SHP77 treated with DMSO at 0.1 percent for 48 hours (cell line): ENCODE data around the gene CTNND2.
"Not testable (repeated sequence)": the region's sequence is repeated elsewhere in the genome, so short reads cannot be mapped to it uniquely, and the experiment has no call there.

ENCODE experiments used
- DNase-seq: peaks from one replicate; lab custom pipeline; 2025; lab: John Stamatoyannopoulos, UW

Gene CTNND2

DNA sequence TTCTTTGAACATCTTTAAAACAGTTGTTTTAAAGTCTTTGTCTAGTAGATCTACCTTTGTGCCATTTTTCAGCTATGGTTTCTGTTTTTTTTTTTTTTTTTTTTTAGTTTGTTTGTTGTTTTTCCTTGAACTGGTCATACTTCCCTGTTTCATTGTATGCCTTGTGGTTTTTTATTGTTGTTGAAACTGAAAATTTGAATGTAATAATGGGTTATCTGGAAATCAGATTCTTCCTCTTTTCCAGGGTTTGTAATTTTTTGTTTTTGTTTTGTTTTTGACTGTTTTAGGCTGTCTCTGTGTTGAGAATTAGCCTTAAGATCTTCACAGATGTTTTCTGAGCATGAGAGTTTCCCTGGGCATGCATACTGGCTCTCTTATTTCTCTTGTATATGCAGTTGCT is 873.6 kb downstream of the CTNND2 start:
- no peak for DNase-seq

DNA sequence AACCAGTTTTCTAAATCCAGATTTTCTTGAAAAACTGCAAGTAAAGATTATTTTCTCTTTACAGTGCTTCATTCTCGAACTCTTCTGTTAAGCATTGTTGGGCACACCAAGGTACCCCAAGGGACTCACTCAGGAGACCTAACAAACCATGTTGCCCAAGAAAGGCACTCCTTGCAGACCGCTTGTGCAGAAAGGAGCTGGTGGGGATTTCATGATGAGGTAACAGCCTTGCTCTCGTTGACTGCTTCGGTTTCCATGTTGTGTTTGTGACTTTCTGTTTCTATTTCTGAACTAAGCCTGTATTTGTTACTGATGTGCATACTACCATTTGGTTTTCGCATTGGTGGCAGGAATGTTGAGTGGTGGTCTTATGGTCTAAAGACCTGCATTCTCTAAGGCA is 876.6 kb downstream of the CTNND2 start:
- no peak for DNase-seq

DNA sequence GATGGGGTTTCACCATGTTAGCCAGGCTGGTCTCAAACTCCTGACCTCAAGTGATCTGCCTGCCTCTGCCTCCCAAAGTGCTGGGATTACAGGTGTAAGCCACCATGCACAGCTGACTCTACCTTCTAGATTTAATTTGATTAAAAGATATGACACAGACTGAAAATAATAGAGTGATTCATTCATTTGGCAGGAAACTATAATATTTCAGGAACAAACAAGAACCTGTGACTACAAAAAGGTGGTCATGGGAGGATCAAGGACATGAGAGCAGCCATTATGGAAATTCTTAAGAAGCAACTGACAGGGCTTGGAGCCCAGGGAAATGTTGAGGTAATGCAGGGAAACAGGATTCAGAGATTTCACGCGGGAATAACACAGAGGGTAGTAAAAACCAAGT is 877.7 kb downstream of the CTNND2 start:
- no peak for DNase-seq

DNA sequence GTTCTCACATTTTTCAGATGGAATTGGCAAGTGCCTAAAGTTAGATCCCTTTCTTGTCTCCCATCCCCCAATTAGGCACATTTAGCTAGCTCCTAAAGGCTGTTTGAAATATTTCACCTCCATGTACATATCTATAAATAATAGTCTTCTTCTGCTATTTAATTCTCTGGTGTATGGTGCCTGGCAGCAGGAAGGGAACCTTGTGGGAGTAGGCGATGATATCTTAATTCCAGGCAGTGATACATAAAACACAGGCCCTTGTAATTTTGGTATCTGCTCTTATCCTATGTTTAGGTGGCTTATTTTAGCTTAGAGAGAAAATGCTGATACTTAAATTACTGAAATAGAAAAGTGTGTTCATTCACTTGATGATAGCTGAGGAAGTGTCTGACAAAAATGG is 880.3 kb downstream of the CTNND2 start:
- DNase-seq = no peak

DNA sequence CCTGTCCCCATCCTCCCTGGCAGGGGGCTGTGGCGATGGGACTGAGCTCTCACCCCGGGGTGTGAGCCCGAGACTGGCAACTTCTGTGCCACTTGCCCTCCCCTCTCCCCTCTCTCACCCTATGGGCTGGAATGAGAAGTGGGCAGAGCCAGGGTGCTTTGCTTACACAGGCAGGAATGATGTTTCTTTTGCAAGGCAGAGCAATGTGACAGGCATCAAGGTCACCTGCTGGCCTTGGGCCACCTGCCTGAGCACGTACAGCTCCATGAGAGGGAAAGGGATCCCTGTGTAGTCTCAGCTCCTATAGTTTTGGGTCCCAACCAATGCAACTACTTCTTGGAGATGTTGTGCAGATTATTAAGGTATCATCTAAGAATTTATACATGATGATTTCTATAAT is 890.5 kb downstream of the CTNND2 start:
- no peak for DNase-seq

DNA sequence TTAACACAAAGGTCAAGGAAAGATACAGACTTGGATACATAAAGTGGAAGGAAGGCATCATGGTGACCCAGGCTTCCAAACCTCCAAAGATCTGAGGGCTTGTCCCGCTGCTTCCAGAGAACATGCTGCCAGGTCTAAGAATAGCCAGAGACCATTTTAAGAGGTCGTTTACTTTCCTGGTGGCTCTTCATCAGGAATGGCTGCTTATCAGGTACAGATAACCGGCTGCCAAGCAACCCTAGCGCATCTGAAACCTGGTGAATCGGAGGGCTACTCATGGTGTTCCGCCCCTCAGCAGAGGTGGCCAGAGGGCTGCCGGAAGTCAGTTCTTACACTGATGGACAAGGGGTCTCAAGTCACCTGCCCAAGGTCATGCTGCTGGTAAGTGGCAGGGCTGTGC is 892.0 kb downstream of the CTNND2 start:
- DNase-seq = no peak

DNA sequence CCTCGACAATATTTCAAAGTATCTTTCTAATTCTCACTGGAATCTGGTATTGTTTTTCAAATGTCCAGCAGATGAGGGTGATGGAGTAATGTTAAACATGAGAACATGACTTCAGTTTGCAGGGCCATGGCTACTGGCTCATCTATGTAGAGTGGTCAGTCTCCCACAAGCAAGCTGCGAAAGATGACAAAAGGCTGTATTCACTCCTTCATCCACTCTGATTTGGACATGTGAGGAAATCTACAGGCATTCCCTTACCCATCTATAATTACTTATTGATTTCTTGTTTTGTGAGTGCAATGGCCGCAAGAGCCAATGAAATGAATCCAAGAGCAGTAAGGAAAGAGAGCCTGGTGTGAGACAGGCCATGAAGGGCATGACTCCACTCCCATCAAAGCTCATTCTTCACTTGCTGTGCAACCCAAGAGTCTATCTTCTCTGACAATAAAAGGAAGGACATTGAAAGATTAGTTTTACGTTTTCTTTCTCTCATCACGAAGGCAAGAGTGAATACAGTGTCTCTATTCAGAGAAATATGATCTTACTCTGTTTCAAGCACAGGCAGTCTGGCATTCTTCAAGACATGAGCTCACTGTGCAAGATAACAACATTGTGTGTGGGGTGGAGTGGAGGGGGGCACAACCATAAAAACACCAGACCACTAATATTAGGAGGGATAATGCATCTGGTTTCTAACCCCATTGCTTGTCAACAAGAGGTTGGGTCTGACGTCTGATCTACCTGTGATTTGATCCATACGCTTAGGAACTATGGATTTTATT is 893.6 kb downstream of the CTNND2 start:
- DNase-seq = no peak

DNA sequence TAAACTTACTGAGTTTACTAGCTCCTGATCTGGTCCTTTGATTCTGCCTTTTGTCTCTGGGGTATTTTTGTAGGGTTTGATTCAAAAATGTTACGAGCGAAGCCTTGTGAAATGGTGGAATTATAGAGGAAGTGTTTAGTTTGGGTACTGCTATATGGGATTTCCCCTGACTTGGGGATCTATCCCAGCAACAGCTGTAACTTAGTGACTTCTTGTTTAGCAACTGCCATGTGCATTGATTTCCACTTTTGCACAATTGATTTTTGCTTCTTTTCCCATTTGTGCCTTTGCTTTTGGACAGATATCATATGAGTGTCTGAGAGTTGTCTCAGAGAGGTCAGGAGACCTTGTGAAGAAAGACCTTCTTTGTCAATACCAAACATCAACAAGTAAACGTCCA is 894.7 kb downstream of the CTNND2 start:
- no peak for DNase-seq

DNA sequence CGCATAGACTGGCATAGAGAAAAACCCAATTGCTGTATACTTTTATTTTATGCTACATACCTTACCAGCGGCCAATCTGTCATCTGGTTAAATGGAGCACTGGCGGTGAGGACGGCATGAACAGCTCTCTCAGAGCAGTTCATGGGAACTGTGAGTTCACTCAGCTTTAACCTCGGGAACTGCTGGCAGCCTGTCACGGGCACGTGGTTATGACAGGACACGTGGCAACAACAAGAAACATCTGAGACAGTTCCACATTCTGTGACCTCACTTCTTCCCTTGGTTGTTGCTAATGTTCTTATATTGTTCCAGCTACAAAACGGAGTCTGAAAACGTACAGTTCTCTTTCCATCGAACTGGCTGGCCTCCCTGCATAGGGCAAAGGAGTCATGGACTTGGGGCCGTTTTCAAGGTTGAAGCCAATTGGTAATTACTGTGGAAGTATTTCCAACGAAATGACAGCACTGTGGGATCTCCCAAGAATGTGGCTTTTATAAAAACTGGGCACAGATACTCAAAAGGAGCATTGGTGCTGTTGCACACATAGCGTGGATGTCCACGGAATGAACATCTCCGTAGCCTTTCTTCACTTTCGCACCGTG is 896.9 kb downstream of the CTNND2 start:
- no peak for DNase-seq

DNA sequence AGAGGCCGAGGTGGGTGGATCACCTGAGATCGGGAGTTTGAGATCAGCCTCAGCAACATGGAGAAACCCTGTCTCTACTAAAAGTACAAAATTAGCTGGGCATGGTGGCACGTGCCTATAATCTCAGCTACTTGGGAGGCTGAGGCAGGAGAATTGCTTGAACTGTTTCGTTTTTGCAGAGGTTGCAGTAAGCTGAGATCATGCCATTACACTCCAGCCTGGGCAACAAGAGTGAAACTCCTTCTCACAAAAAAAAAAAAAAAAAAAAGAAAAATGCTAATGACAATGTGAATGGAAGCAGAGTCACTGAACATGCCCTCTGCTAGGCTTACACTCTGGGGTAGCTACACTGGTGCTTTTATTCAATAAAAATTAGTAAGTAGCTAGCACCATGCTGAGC is 899.7 kb downstream of the CTNND2 start:
- not testable (repeated sequence) for DNase-seq

DNA sequence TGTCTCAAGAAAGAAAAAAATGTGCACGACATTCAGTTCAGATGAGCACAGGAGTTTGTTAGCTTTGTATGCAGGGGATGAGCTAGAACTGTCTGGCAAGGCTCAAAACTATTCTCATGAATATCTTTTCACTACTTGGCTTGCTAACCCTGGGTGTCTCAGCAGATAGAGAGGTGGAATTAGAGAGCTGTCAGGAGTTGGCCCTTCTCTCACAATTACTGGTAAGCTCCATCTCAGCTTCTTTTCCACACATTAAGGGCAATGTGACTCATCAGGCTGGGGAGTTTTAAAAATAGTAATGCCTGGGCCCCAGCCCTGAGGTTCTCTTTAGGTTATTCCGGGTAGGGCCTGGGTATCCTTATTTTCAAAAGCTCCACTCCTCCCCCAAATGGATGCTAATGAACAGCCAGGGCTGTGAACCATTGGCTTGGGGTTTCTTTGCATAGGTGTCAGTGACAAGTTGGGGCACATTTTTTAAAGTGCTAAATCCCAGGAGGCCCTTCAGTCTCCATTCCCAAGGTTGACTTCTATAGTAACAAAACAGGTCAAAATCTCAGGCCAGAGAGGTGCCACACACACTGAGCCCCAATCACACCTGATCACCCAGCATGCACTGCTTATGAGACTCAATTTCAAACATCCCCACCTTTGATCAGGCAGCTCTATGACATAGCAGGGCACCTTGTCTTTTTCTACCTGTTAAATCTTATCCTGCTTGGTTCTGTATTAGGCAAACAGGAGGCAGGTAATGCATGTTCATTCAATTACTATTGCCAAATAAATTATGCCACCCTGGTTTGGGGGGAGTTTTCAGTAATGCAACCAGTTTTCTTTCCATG is 903.5 kb downstream of the CTNND2 start:
- DNase-seq = no peak

DNA sequence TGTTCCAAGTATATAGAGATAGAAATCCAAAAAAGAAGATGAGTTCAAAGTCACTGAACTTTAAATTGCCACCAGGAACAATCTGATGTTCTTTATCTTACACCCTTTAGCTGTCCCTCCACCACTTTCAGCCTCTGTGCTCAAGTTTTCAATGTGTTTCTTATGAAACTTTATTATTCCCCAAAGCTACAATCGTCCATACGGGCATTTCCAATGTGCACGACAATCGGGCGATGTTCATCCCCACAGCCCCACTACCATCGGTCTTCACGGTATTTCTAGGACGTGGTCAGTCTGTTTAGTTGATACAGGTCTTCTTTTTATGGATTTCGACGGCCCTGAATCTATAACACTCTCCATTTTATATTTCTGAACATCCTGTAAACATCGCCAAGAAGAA is 904.5 kb downstream of the CTNND2 start:
- DNase-seq = no peak

DNA sequence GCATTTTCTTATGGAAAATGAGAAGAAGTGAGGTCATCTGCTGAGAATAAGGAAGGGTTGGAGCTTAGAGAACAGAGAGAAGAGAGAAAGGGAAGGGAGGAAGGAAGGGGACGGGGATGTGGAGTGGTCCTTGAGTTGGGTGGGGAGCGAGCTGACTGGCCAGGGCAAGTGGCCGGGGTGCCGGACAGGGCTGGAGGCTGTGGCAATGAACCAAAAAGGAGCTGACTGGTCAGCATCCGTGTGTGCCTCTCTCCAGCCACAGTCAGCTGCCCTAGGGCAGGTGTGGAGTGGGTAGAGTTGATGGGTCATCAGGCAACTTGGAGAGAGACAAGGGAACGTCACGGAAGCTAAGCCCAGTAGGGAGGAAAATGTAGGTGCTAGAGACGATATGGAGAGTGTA is 908.4 kb downstream of the CTNND2 start:
- DNase-seq = no peak

DNA sequence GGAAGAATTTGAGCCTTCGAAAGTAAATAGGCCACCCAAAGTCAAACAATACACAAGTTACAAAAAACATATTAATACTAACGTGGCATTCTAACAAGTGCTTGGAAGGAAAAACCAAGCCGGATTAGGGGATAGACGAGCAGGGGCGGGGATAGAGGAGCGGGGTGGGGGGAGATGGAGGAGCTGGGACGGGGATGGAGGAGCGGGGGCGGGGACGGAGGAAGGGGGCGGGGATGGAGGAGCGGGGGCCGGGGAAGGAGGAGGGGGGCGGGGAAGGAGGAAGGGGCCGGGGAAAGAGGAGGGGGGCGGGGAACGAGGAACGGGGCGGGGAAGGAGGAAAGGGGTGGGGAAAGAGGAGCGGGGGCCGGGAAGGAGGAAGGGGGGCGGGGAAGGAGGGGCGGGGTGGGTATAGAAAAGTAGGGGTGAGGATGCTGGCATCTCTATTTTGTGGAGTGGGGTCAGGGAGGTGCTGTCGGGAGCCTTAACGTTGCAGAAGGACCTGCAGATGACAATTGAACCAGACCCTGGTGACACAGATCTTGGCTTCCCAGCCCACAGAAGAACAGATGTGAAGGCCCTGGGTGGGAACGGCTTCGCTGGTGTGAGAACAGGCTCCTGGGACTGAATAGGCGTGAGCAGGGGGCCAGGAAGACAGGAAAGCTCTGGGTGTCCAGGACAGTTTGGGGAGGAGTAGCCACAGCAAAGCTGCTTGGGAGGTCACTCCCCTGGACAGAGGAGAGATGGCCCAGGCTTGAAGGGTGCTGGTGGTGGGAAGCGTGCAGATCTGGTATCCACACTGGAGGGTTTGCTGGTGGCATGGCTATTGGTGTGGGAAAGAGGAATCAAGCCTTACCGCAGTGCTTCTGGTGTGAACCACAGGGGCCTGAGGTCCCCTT is 909.9 kb downstream of the CTNND2 start:
- no peak for DNase-seq

DNA sequence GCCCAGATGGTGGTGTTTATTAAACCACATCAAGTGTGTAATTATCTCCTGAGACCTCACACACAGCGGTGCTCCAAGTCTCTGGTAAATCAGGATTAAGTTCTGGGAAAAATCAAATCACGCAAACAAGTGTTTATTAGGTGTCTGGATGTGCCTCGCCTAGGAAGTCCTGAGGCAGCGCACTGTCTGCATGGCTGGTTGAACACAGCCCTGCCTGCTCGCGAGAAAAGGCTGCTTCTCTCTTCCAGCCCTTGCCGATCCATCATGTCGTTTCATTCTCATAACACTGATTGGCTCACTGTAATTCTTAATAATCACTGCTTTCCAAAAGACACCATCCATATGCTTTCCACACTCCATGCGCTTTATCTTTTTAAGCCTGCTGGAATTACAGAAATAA is 913.6 kb downstream of the CTNND2 start:
- no peak for DNase-seq

DNA sequence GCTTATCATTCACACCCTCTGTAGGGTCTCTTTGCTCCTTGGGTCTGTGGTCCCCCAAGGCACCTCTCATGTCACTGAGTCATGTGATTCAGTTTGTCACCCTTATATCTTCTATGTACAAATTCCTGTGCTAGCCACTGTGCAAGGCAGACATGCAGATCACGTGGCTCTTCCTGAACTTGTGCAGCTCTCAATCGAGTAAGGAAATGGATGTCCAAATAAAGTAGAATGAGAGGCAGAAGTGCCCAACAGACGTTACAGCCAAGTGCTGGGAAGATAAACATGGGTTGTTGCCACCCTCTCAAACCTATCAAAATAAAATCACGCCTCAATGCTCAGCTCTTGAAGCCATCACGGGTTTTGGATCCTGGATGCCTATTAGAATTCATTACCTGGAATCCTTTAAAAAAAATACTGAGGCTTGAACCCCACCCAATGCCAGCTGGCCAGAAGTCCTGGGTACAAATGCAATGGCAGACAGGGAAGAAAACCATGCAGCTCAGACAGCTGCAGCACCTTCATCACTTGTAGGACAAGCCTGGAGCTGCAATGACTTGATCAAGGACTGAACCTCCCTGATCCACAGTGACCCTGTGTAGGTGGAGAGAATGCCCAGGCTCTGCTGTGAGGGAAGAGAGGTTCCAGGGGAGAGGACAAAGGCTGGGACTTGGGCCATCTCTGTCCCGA is 914.5 kb downstream of the CTNND2 start:
- no peak for DNase-seq

DNA sequence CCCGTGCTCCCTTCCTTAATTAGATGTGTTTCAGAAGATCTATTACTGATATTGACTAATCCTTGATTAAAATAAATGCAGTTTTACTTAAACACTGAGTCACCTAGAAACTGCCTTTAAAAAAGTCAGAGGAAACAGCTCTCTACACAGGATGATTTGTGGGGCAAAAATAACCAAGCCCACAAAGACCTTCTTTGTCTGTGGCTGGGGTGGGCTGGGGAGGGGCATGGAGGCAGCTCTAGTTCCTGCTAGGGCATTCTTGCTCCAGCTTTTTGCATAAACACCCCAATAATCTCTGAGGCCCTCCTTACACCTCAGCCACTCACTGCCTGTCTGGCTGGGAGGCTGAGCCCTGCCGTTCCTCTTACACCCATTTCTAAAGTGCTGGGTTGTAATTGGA is 915.6 kb downstream of the CTNND2 start:
- no peak for DNase-seq

DNA sequence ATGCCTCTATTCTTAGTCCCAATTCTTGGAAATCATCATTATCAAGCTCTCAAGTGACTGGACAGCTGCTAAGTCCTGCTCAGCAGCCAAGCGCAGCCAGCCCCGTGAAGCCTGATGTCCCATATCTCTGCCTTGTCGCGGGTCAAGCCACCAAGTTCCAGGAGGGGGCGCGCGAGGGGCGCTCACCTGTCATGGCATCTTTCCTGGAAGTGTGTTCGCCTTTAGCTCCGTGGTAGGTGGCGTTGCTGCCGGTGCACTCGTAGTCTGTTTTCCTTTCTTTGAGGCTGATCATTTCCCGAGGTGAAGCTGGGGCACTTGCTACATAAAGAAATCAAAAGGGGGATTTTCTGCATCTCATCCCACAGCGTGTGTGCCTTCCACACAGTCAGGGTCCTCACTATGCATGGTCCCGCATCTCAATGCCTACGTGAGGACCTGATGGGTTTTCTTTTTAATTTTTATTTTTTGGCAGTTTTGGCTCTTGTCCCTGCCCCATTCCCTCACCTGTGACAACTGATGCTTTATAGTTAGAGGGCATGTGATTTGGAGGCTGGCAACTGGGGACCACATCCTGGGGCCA is 916.2 kb downstream of the CTNND2 start:
- peak; percentile 27 for DNase-seq

DNA sequence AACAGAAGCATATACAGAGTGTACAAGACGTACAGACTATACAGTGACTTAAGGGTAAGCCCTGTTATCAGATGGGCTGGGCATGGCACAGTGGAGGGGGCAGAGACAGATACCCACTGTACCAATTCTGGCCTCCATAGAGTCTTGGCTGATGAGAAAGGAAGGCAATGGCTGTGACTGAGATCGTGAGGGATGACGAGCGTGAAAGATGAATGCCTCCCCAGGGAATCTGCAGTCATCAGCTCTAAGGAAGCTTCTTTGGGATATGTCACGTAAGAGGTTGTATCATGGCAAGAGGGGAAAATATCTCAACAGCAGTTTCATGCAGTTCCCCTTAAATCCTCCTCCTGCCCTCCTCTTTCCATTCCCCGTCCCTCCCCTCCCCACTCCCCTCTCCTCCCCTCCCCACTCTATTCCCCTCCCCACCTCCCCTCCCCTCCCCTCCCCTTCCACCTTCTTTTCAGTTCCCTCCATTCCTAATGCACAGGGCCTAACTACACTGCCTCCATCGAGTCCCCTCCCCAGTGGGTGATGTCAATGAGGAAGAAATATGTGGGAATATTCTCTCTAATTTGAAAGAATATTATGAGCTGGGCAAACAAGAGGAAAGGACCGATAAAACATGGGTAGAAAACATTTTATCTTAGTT is 916.8 kb downstream of the CTNND2 start:
- DNase-seq = no peak

DNA sequence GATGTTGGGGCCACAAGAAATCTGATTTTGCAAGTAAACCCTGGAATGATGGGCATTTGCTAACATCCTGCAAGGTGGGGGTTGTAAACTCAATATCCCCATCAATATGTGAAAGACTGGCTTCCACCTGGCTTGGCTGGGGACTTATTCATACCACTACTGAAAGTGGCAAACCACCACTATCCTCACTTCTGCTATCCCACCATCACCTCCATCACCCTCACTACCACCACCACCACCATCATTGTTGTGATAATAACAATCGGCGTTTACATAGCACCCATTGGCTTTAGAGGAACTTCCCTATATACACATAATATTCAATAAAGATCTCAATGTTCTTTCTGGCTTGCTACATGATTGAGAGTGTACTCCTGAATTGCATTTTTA is 918.5 kb downstream of the CTNND2 start:
- DNase-seq = no peak
